HCEC 1CT (cell line): ENCODE results near the gene KCNJ5.

Experiments
- DNase-seq: peaks from one replicate; pipeline ENCODE4 v3.0.0-alpha.2; 2017

Gene KCNJ5

GRCh38 chr11:128962896-128963295 is 71.7 kb downstream of the KCNJ5 start:
- DNase-seq, result no peak

GRCh38 chr11:128963744-128964325 is 72.7 kb downstream of the KCNJ5 start:
- no peak for DNase-seq

- DNase-seq, result no peak
Measured at GRCh38 chr11:128964463-128964930, 73.3 kb downstream of the KCNJ5 start.

GRCh38 chr11:128965485-128965884 is 74.3 kb downstream of the KCNJ5 start:
- no peak for DNase-seq

GRCh38 chr11:128967578-128967977 is 76.4 kb downstream of the KCNJ5 start:
- no peak for DNase-seq

- DNase-seq, result no peak
Measured at GRCh38 chr11:128968916-128969315, 77.8 kb downstream of the KCNJ5 start.
